ENCODE measurements around the gene C2CD4A. TPM values are rescaled to one million over a fixed set of nuclear protein-coding genes. Genes with fewer than 3 reads are reported as not detected.

Gene C2CD4A
- total and polyA plus RNA-seq, 4 experiments from 2014 or later = 0.08 to 0.11 TPM; not detected in 2

GRCh38 chr15:62094388-62094787, 27.6 kb downstream of the C2CD4A start:
- H3K4me1 ChIP-seq (ENCODE audit: insufficient read depth, low read length) = no peaks in the 10 kb centered on the region
- Mint-ChIP-seq H3K36me3 (no peaks in the 10 kb centered on the region), H3K27me3 (peaks cover 3 to 8% of the 10 kb centered on the region in 2 donors), H3K4me3 (no peak overlapping the region), H3K4me1 (no peaks in the 10 kb centered on the region), H3K9me3 (no peaks in the 10 kb centered on the region), H3K27ac (no peak overlapping the region)
- ChIA-PET POLR2A (ENCODE audit: partially characterized antibody) (no interaction called here), CTCF (ENCODE audit: partially characterized antibody) (no interaction called here)
- no peaks in the 10 kb centered on the region for H3K27me3 ChIP-seq (ENCODE audit: insufficient read depth, low read length)
- no peak overlapping the region for H3K4me3 ChIP-seq (ENCODE audit: low read length in 2 of 2)
- DNase-seq = no peak
- no peaks in the 10 kb centered on the region for H3K36me3 ChIP-seq (ENCODE audit: insufficient read depth, low read length)
- intact Hi-C loops (cut with micrococcal nuclease) = no loop called here
- H3K27ac ChIP-seq (ENCODE audit: low read depth, low read length) = no peak overlapping the region
- H3K9me3 ChIP-seq (ENCODE audit: control insufficient read depth in 1 of 2, low read length in 2 of 2) = no peaks in the 10 kb centered on the region

- H3K27me3 Mint-ChIP-seq = peaks cover 3 to 14% of the 10 kb centered on the region in 2 donors
- POLR2A ChIA-PET (ENCODE audit: partially characterized antibody) = no interaction called here
- no peak for DNase-seq
Measured at GRCh38 chr15:62099094-62099601, 32.4 kb downstream of the C2CD4A start.

GRCh38 chr15:62103431-62103830, 36.7 kb downstream of the C2CD4A start:
- Mint-ChIP-seq H3K27ac (no peak overlapping the region), H3K36me3 (no peaks in the 10 kb centered on the region), H3K9me3 (peaks cover 0 to 2% (median 0%) of the 10 kb centered on the region in 8 donors), H3K4me1 (no peaks in the 10 kb centered on the region), H3K27me3 (peaks cover 0 to 12% of the 10 kb centered on the region in 2 donors), H3K4me3 (no peak overlapping the region)
- intact Hi-C loops (cut with micrococcal nuclease) = no loop called here
- ChIA-PET POLR2A (ENCODE audit: partially characterized antibody) (no interaction called here), CTCF (ENCODE audit: partially characterized antibody) (no interaction called here)
- Histone ChIP-seq H3K4me3 (ENCODE audit: low read length in 2 of 2) (no peak overlapping the region), H3K27ac (ENCODE audit: low read depth, low read length) (no peak overlapping the region), H3K9me3 (ENCODE audit: control insufficient read depth in 1 of 2, low read length in 2 of 2) (no peaks in the 10 kb centered on the region), H3K36me3 (ENCODE audit: insufficient read depth, low read length) (no peaks in the 10 kb centered on the region), H3K27me3 (ENCODE audit: insufficient read depth, low read length) (no peaks in the 10 kb centered on the region), H3K4me1 (ENCODE audit: insufficient read depth, low read length) (no peaks in the 10 kb centered on the region)
- DNase-seq = no peak

More at GRCh38 chr15:62099094-62099601, 32.4 kb downstream of the C2CD4A start:
- no peak overlapping the region for H3K4me3 Mint-ChIP-seq
- intact Hi-C loops (cut with micrococcal nuclease) = no loop called here
- H3K36me3 Mint-ChIP-seq = no peaks in the 10 kb centered on the region
- Histone ChIP-seq H3K27ac (ENCODE audit: low read depth, low read length) (no peak overlapping the region), H3K4me1 (ENCODE audit: insufficient read depth, low read length) (no peaks in the 10 kb centered on the region), H3K4me3 (ENCODE audit: low read length in 2 of 2) (no peak overlapping the region), H3K9me3 (ENCODE audit: control insufficient read depth in 1 of 2, low read length in 2 of 2) (no peaks in the 10 kb centered on the region), H3K36me3 (ENCODE audit: insufficient read depth, low read length) (no peaks in the 10 kb centered on the region), H3K27me3 (ENCODE audit: insufficient read depth, low read length) (no peaks in the 10 kb centered on the region)
- peaks cover 0 to 2% (median 0%) of the 10 kb centered on the region in 8 donors for H3K9me3 Mint-ChIP-seq
- CTCF ChIA-PET (ENCODE audit: partially characterized antibody) = interaction anchor here (1.3 kb wide), 1 partner anchor 265 kb away, joined by 4 read pairs; no protein-coding TSS in a partner anchor
- no peaks in the 10 kb centered on the region for H3K4me1 Mint-ChIP-seq
- H3K27ac Mint-ChIP-seq = no peak overlapping the region

GRCh38 chr15:62104401-62104800, 37.6 kb downstream of the C2CD4A start:
- Histone ChIP-seq H3K27ac (ENCODE audit: low read depth, low read length) (no peak overlapping the region), H3K4me3 (ENCODE audit: low read length in 2 of 2) (no peak overlapping the region), H3K27me3 (ENCODE audit: insufficient read depth, low read length) (no peaks in the 10 kb centered on the region), H3K4me1 (ENCODE audit: insufficient read depth, low read length) (no peaks in the 10 kb centered on the region), H3K9me3 (ENCODE audit: control insufficient read depth in 1 of 2, low read length in 2 of 2) (no peaks in the 10 kb centered on the region), H3K36me3 (ENCODE audit: insufficient read depth, low read length) (no peaks in the 10 kb centered on the region)
- ChIA-PET CTCF (ENCODE audit: partially characterized antibody) (no interaction called here), POLR2A (ENCODE audit: partially characterized antibody) (no interaction called here)
- H3K9me3 Mint-ChIP-seq = peaks cover 0 to 2% (median 0%) of the 10 kb centered on the region in 8 donors
- no peak for DNase-seq
- H3K4me3 Mint-ChIP-seq = no peak overlapping the region
- H3K4me1 Mint-ChIP-seq = no peaks in the 10 kb centered on the region
- intact Hi-C loops (cut with micrococcal nuclease) = no loop called here
- H3K27ac Mint-ChIP-seq = no peak overlapping the region
- no peaks in the 10 kb centered on the region for H3K36me3 Mint-ChIP-seq
- H3K27me3 Mint-ChIP-seq = peaks cover 0 to 7% of the 10 kb centered on the region in 2 donors

GRCh38 chr15:62104846-62105245, 38.1 kb downstream of the C2CD4A start:
- no peaks in the 10 kb centered on the region for H3K36me3 ChIP-seq (ENCODE audit: insufficient read depth, low read length)
- no peak for DNase-seq
- H3K4me3 Mint-ChIP-seq = no peak overlapping the region
- no peaks in the 10 kb centered on the region for H3K27me3 ChIP-seq (ENCODE audit: insufficient read depth, low read length)
- ChIA-PET CTCF (ENCODE audit: partially characterized antibody) (no interaction called here), POLR2A (ENCODE audit: partially characterized antibody) (no interaction called here)
- no peak overlapping the region for H3K27ac ChIP-seq (ENCODE audit: low read depth, low read length)
- H3K4me1 ChIP-seq (ENCODE audit: insufficient read depth, low read length) = no peaks in the 10 kb centered on the region
- no peak overlapping the region for H3K27ac Mint-ChIP-seq
- no peaks in the 10 kb centered on the region for H3K9me3 ChIP-seq (ENCODE audit: control insufficient read depth in 1 of 2, low read length in 2 of 2)
- H3K4me3 ChIP-seq (ENCODE audit: low read length in 2 of 2) = no peak overlapping the region
- no peaks in the 10 kb centered on the region for H3K36me3 Mint-ChIP-seq
- intact Hi-C loops (cut with micrococcal nuclease) = no loop called here
- H3K27me3 Mint-ChIP-seq = peaks cover 0 to 5% of the 10 kb centered on the region in 2 donors
- no peaks in the 10 kb centered on the region for H3K4me1 Mint-ChIP-seq
- H3K9me3 Mint-ChIP-seq = peaks cover 0 to 2% (median 0%) of the 10 kb centered on the region in 8 donors

GRCh38 chr15:62105266-62105665, 38.5 kb downstream of the C2CD4A start:
- POLR2A ChIA-PET (ENCODE audit: partially characterized antibody) = no interaction called here
- Histone ChIP-seq H3K27me3 (ENCODE audit: insufficient read depth, low read length) (no peaks in the 10 kb centered on the region), H3K36me3 (ENCODE audit: insufficient read depth, low read length) (no peaks in the 10 kb centered on the region), H3K27ac (ENCODE audit: low read depth, low read length) (no peak overlapping the region), H3K4me1 (ENCODE audit: insufficient read depth, low read length) (no peaks in the 10 kb centered on the region), H3K9me3 (ENCODE audit: control insufficient read depth in 1 of 2, low read length in 2 of 2) (no peaks in the 10 kb centered on the region), H3K4me3 (ENCODE audit: low read length in 2 of 2) (no peak overlapping the region)
- CTCF ChIA-PET (ENCODE audit: partially characterized antibody) = no interaction called here
- Mint-ChIP-seq H3K4me3 (no peak overlapping the region), H3K9me3 (peaks cover 0 to 2% (median 0%) of the 10 kb centered on the region in 8 donors), H3K27ac (no peak overlapping the region), H3K4me1 (no peaks in the 10 kb centered on the region), H3K36me3 (no peaks in the 10 kb centered on the region), H3K27me3 (peaks cover 0 to 5% of the 10 kb centered on the region in 2 donors)
- intact Hi-C loops (cut with micrococcal nuclease) = no loop called here
- no peak for DNase-seq

GRCh38 chr15:62106096-62106495, 39.3 kb downstream of the C2CD4A start:
- Histone ChIP-seq H3K9me3 (ENCODE audit: control insufficient read depth in 1 of 2, low read length in 2 of 2) (no peaks in the 10 kb centered on the region), H3K27me3 (ENCODE audit: insufficient read depth, low read length) (no peaks in the 10 kb centered on the region), H3K27ac (ENCODE audit: low read depth, low read length) (no peak overlapping the region), H3K4me1 (ENCODE audit: insufficient read depth, low read length) (no peaks in the 10 kb centered on the region), H3K36me3 (ENCODE audit: insufficient read depth, low read length) (no peaks in the 10 kb centered on the region), H3K4me3 (ENCODE audit: low read length in 2 of 2) (no peak overlapping the region)
- H3K27me3 Mint-ChIP-seq = peaks cover 0 to 5% of the 10 kb centered on the region in 2 donors
- POLR2A ChIA-PET (ENCODE audit: partially characterized antibody) = interaction anchor here (0.6 kb wide), 1 partner anchor 18 kb away, joined by 3 read pairs; no protein-coding TSS in a partner anchor
- intact Hi-C loops (cut with micrococcal nuclease) = no loop called here
- H3K36me3 Mint-ChIP-seq = no peaks in the 10 kb centered on the region
- peaks cover 0 to 2% (median 0%) of the 10 kb centered on the region in 8 donors for H3K9me3 Mint-ChIP-seq
- no peaks in the 10 kb centered on the region for H3K4me1 Mint-ChIP-seq
- CTCF ChIA-PET (ENCODE audit: partially characterized antibody) = no interaction called here
- H3K27ac Mint-ChIP-seq = no peak overlapping the region
- no peak for DNase-seq
- no peak overlapping the region for H3K4me3 Mint-ChIP-seq
